T-helper 1 cell treated with Interleukin-12 subunit alpha and Interleukin-12 subunit beta and Interleukin-4 antibody, amounts not matched to agents 30 ng/mL and 1 ng/mL, for 36 hours (primary cell): ENCODE data around the gene KLF1. TPM values are rescaled to one million over a fixed set of nuclear protein-coding genes. Genes with fewer than 3 reads are reported as not detected.
"Not testable (repeated sequence)": the region's sequence is repeated elsewhere in the genome, so short reads cannot be mapped to it uniquely, and the experiment has no call there.

Experiments used
- intact Hi-C: fragments of 100-400 bp; cut with micrococcal nuclease; formaldehyde crosslinking; loops from one replicate; pipeline ENCODE4 v1.15.1; 2024
- total RNA-seq: library from RNA; stranded (reverse); gene quantifications from 2 replicates; pipeline ENCODE4 v1.2.3, GENCODE V29; 2022

Gene KLF1
- 0.22 and 0.41 TPM in 2 replicates for total RNA-seq

DNA sequence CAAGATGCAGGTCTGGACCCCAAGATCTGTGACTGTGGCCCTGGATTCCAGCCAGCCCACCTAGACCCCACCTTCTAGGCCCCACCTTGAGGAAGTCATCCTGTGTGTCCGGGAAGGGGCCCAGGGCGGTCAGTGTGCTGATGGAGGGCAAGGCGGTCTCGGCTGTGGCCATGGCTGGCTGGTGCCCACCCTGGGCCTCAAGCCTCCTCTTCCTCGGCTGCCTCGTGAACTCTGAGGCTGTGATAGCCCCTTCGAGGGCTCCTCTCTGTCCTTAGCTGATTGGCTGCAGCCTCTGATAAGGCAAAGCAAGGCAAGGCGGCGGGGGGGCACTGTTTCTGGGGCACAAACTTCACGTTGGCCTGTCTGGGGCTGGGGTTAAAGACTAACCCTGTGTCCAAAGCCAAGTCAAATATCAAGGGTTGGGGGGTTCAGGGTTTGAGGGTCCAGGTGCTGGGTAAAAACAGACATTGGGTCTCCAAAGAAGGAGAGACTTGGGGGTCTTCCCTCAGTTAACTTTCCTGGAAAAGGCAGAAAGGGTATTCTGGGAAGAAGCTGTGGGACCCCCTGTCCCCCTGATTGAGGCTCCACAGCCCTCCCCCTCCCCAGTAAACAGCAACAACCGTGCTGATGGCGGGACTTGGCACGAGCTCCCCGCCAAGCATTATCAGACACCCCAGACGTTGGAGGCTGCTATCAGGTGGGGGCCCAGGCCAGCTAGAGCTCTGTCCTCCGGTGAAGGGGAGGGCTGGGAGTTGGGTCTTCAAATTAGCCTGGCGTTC lies at the start of gene KLF1:
TSS of gene KLF1 (minus strand) at position 233 of the 779 bp plus-strand sequence. CDS start at position 172, 61 bp downstream.
- intact Hi-C loops = no loop called here

DNA sequence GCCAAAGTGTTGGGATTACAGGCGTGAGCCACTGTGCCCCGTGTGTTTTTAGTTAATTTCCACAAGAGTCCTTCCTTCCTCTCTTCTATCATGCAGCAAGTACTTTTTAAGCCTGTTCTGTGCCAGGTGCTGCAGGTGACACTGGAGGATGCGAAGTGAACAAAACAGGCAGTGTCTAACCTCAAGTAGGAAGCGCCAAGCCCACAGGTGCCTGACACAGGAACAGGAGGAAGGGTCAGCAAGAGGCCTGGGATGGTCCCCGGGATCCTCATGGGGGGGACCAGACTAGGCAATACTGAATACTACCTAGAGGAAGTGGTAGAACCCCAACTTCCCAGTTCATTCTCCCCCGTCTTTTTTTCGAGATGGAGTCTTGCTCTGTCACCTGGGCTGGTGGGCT lies 49.6 kb upstream of the KLF1 start:
- intact Hi-C loops = loop anchor here (5.0 to 10.0 kb wide), 2 partner anchors 324 to 808 kb away; partner anchors contain the start of genes ZNF490 and ZNF791

GRCh38 chr19:12935071-12935470 lies 48.1 kb upstream of the KLF1 start:
- intact Hi-C loops = loop anchor here (5.0 to 10.0 kb wide), 2 partner anchors 323 to 810 kb away; partner anchors contain the start of genes ZNF490 and ZNF791

DNA sequence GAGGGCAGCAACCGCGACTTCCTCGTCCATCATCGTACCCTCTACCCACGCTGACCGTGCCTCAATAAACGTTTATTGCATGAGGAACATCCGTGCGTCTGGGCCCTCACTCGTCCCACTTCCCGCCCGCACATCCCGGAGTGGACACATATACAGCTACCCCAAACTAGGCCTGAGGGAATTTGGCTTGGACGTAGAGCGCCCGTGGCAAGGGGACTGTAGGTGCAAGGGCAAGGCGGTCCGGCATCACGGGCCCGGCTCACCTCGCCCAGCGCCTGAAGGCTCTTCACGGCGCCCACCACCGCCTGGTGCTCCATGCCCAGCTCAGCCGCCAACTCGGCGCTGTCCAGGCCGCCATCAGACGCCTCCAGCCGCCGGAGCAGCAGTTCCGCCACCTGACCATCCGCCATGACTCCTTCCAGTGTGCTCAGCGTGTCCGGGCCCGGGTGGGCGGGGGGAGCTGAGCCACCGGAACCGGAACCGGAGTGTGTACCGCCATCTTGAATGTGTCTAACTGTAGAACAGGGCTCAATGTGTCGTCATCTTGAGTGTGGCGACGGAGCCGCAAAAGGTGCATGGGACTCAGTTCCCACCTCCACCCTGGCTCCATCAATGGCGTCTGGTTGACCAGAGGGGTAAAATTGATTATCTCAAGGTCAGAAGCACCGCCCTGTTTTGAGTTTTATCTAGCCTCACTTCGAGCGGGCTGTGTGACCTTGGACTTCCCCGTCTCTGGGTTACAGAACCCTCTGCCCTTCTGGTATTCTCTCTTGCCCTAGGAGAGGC lies 46.5 kb upstream of the KLF1 start, which contains the start of gene FARSA:
TSS of gene FARSA (minus strand) at position 425 of the 786 bp plus-strand sequence. CDS start at position 410, 15 bp downstream.
- intact Hi-C loops = loop anchor here (1.0 to 10.0 kb wide), 9 partner anchors 12 to 811 kb away; partner anchors contain the start of genes GADD45GIP1, GCDH, GET3 and RAD23A

GRCh38 chr19:12932392-12933286 lies 45.6 kb upstream of the KLF1 start:
- intact Hi-C loops = loop anchor here (1.0 to 10.0 kb wide), 9 partner anchors 13 to 812 kb away; partner anchors contain the start of genes GADD45GIP1, GCDH, GET3 and RAD23A

DNA sequence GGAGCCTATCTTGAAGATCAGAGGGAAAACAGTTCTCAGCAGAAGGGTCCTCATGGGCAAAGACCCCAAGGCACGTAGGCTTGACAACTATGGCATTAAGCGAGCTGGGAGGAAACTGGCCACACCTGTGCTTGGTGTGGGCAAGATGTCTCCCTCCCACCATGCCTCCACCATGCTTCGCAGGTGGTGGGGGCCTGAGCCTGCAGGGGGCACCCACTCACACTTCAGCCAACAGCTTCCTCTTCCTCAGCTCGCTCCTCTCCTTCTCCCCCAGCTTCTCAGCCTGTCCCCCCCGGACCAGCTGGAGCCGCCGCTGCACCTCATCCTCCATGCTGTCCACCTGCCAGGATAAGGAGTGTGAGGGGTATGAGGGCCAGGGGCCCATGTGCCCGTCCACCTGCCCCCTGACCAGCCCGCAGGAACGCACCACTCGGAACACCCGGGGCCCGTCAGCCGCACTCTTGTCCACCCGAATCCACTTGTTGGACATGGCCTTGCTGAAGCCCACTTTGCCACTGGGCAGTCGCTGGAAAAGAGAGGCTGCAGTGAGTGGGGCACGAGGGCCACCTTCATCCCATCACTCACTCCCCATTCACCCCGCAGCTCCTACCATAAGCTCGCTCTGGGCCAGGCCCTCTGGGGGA lies 43.1 kb upstream of the KLF1 start:
- intact Hi-C loops = loop anchor here (10.0 kb wide), 1 partner anchor 815 kb away; a partner anchor contains a TSS

GRCh38 chr19:12924621-12925310 lies 37.8 kb upstream of the KLF1 start:
- intact Hi-C loops = no loop called here

- intact Hi-C loops = no loop called here
These were observed 36.0 kb upstream of the KLF1 start for GRCh38 chr19:12922959-12923358.

GRCh38 chr19:12921047-12921446 lies 34.0 kb upstream of the KLF1 start:
- intact Hi-C loops = no loop called here

DNA sequence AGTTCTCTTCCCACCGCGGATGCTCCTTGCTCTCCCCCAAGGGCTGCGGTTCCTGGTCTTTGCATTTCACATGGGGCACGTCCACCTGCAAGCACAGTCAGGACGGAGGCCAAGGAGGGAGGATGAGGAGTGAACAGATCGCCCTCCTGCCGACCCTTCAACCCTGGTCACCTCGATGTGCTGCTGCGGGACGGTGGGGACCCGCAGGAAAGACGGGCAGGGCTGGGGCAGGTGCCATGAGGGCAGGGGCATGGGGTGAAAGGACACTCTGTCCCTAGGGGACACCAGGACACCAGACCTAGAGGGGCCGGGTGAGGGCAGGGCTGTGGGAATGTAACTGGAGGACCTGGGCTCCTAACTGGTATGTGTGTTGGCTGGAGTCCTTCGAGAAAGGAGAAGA lies 31.3 kb upstream of the KLF1 start:
- intact Hi-C loops = no loop called here

- intact Hi-C loops = not testable (repeated sequence)
These were observed 28.9 kb upstream of the KLF1 start for GRCh38 chr19:12915860-12916259.

GRCh38 chr19:12913851-12914690 lies 27.1 kb upstream of the KLF1 start:
- intact Hi-C loops = loop anchor here (1.0 kb wide), 1 partner anchor 23 kb away; the partner anchor contains the start of gene GCDH

DNA sequence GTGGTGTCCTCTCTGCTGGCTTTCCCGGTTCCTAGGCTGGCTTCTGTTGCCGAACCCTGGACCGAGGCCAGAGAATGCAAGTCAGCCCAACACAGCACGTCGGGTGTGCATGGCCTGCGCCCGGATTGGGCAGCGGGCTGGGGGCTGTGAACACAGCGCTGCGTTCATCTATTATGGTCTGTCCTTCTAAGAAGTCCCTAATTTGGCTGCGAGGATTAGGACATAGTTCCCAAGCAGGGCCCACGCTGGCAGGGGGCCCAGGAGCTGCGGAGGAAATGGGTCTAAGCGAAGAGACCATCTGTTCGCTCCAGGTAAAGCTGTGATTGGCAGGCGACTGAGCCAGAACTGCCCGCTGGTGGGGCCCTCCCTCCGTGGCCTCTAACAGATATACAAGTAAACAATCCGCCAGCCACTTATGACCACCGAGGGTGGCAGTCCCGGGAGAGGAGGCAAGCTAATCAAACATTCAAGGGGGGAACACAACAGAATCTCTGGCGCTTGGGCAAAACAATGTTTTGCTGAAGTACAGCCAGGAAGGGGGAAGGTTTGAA lies 26.1 kb upstream of the KLF1 start:
- intact Hi-C loops = no loop called here

GRCh38 chr19:12912571-12912970 lies 25.6 kb upstream of the KLF1 start:
- intact Hi-C loops = no loop called here

- intact Hi-C loops = no loop called here
These were observed 20.2 kb upstream of the KLF1 start for GRCh38 chr19:12907166-12907565.

GRCh38 chr19:12899891-12900518 lies 13.0 kb upstream of the KLF1 start:
- intact Hi-C loops = no loop called here

DNA sequence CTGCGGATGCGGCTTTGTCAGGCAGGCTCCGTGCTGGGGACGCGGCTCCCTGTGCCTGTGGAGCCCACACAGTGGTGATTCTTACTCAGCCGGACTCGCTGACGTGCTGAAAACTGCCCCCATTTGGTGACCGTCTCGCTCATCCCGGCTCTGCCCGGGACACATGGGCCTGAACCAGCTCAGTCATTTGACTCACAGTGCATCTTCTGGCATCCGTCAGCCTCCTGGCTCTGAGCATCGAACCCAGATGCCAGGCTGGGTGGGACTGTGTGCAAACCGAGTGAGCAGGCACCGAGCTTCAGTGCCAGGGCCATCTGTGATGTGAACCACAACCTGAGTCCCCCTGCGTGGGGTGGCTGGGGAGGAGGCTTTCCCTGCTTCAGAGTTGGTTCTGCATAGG lies 9.5 kb upstream of the KLF1 start:
- intact Hi-C loops = no loop called here

DNA sequence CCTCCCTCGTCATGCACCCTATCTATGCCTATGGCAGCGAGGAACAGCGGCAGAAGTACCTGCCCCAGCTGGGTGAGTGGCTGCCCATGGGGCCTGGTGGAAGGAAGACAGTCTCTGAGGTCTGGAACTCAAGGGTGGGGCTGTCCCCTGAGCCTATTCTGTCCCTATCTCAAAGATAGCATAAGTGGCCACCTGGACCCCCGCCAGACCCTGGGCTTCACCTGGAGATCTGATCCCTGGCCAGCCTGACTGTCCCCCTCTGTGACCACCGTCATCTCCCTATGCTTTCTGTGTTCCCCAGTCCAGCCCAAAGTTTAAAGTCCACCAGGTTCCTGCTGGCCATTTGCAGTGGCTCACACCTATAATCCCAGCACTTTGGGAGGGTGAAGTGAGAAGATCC lies 6.6 kb upstream of the KLF1 start:
- intact Hi-C loops = loop anchor here (5.0 kb wide), 1 partner anchor 209 kb away; the partner anchor contains the start of gene LYL1
